ENCODE results near the gene SYT17.

- no peak for TF ChIP-seq CTCF (IDR thresholded peaks at IDR 0.05)
- TF ChIP-seq POLR2A (IDR thresholded peaks at IDR 0.05) = no peak
Measured at GRCh38 chr16:19128454-19129200, 39.4 kb upstream of the SYT17 start.
